RWPE2 (cell line): Measurements from ENCODE around the gene DLG1.

Experiments
- ATAC-seq: fragments of 200-7000 bp; cut with Tn5 transposase; 3 replicates; pipeline ENCODE4 v1.9.1; 2021; ENCODE audit warnings: low read depth
- DNase-seq: peaks from one replicate; pipeline ENCODE4 v3.0.0-alpha.2; 2020; ENCODE audit warnings: low spot score
- H3K27ac ChIP-seq: fragments of 450-650 bp; 2 replicates; pipeline ENCODE4 v1.5.1; 2017; ENCODE audit warnings: mild to moderate bottlenecking; ENCODE audit not compliant: poor library complexity, severe bottlenecking
- H3K27me3 ChIP-seq: fragments of 250-450 bp; sonication (Bioruptor Pico); 2 replicates; pipeline ENCODE4 v1.5.1; 2021; ENCODE audit warnings: mild to moderate bottlenecking, moderate library complexity; ENCODE audit not compliant: insufficient read depth, poor library complexity, severe bottlenecking
- H3K36me3 ChIP-seq: fragments of 250-450 bp; sonication (Bioruptor Pico); 2 replicates; pipeline ENCODE4 v1.5.1; 2020; ENCODE audit warnings: low read depth, mild to moderate bottlenecking, moderate library complexity
- H3K4me1 ChIP-seq: fragments of 250-450 bp; sonication (Bioruptor Pico); 2 replicates; pipeline ENCODE4 v1.5.1; 2021; ENCODE audit warnings: mild to moderate bottlenecking, moderate library complexity; ENCODE audit not compliant: insufficient read depth, poor library complexity, severe bottlenecking
- H3K4me3 ChIP-seq: fragments of 250-450 bp; sonication (Bioruptor Pico); 2 replicates; pipeline ENCODE4 v1.5.1; 2021; ENCODE audit warnings: mild to moderate bottlenecking, moderate library complexity; ENCODE audit not compliant: severe bottlenecking
- H3K9me3 ChIP-seq: fragments of 250-450 bp; sonication (Bioruptor Pico); 2 replicates; pipeline ENCODE4 v1.5.1; 2021; ENCODE audit warnings: mild to moderate bottlenecking, moderate library complexity; ENCODE audit not compliant: severe bottlenecking
- CTCF ChIP-seq: fragments of 450-650 bp; IDR thresholded peaks from one replicate; pipeline ENCODE4 v1.5.1; 2017; ENCODE audit warnings: mild to moderate bottlenecking, moderate library complexity; ENCODE audit not compliant: poor library complexity, severe bottlenecking

DLG1 gene

GRCh38 chr3:197021729-197022404 lies 276.5 kb downstream of the DLG1 start:
- no peaks in the 10 kb centered on the region for H3K4me1 ChIP-seq
- no peaks in the 10 kb centered on the region for H3K27me3 ChIP-seq
- no peaks in the 10 kb centered on the region for H3K9me3 ChIP-seq
- no peaks in the 10 kb centered on the region for H3K36me3 ChIP-seq
- TF ChIP-seq CTCF: no peak
- peak; percentile 45 for DNase-seq
- no peak for ATAC-seq
- H3K27ac ChIP-seq: no peak overlapping the region
- no peak overlapping the region for H3K4me3 ChIP-seq

GRCh38 chr3:197021231-197021630 lies 277.2 kb downstream of the DLG1 start:
- ATAC-seq (no peak), DNase-seq (peak; percentile 54)
- Histone ChIP-seq H3K4me1 (no peaks in the 10 kb centered on the region), H3K27me3 (no peaks in the 10 kb centered on the region), H3K36me3 (no peaks in the 10 kb centered on the region), H3K9me3 (no peaks in the 10 kb centered on the region), H3K4me3 (no peak overlapping the region), H3K27ac (no peak overlapping the region)
- TF ChIP-seq CTCF: no peak

- H3K9me3 ChIP-seq: no peaks in the 10 kb centered on the region
- H3K27ac ChIP-seq: no peak overlapping the region
- ATAC-seq (no peak), DNase-seq (no peak)
- no peak for TF ChIP-seq CTCF
- H3K36me3 ChIP-seq: no peaks in the 10 kb centered on the region
- no peaks in the 10 kb centered on the region for H3K4me1 ChIP-seq
- H3K4me3 ChIP-seq: no peak overlapping the region
- H3K27me3 ChIP-seq: no peaks in the 10 kb centered on the region
Observed at GRCh38 chr3:197019535-197019934, 278.9 kb downstream of the DLG1 start.

- DNase-seq: no peak
- H3K36me3 ChIP-seq: no peaks in the 10 kb centered on the region
- H3K27me3 ChIP-seq: no peaks in the 10 kb centered on the region
- no peak for TF ChIP-seq CTCF
- no peak overlapping the region for H3K4me3 ChIP-seq
- ATAC-seq: no peak
- H3K27ac ChIP-seq: no peak overlapping the region
- no peaks in the 10 kb centered on the region for H3K9me3 ChIP-seq
- H3K4me1 ChIP-seq: no peaks in the 10 kb centered on the region
Observed at GRCh38 chr3:197019021-197019420, 279.4 kb downstream of the DLG1 start.

- no peak for ATAC-seq
- Histone ChIP-seq H3K27ac (no peak overlapping the region), H3K4me3 (no peak overlapping the region), H3K9me3 (no peaks in the 10 kb centered on the region), H3K27me3 (no peaks in the 10 kb centered on the region), H3K36me3 (no peaks in the 10 kb centered on the region), H3K4me1 (no peaks in the 10 kb centered on the region)
- no peak for DNase-seq
- no peak for TF ChIP-seq CTCF
Observed at GRCh38 chr3:197017003-197017402, 281.4 kb downstream of the DLG1 start.
